HEK293T (cell line): Measurements from ENCODE around the gene GTF2IRD1.

ENCODE experiments used
- BHLHE40 ChIP-seq: fragments of 450-650 bp; IDR thresholded peaks from 2 replicates; pipeline ENCODE4 v1.6.1; 2016; ENCODE audit warnings: mild to moderate bottlenecking, moderate library complexity, borderline replicate concordance
- ELF4 ChIP-seq: fragments of 450-650 bp; IDR thresholded peaks from 2 replicates; pipeline ENCODE4 v1.6.1; 2017; ENCODE audit warnings: antibody characterized with exemption
- FOXA1 ChIP-seq: fragments of 450-650 bp; IDR thresholded peaks from 2 replicates; pipeline ENCODE4 v1.6.1; 2016; ENCODE audit warnings: mild to moderate bottlenecking
- FOXM1 ChIP-seq: fragments of 450-650 bp; IDR thresholded peaks from 2 replicates; pipeline ENCODE4 v1.6.1; 2017; ENCODE audit warnings: mild to moderate bottlenecking, borderline replicate concordance
- HDGF ChIP-seq: fragments of 450-650 bp; IDR thresholded peaks from 2 replicates; pipeline ENCODE4 v1.6.1; 2017; ENCODE audit warnings: antibody characterized with exemption, borderline replicate concordance
- SP1 ChIP-seq: fragments of 450-650 bp; IDR thresholded peaks from 2 replicates; pipeline ENCODE4 v1.6.1; 2017
- SUZ12 ChIP-seq: fragments of 450-650 bp; IDR thresholded peaks from 2 replicates; pipeline ENCODE4 v1.6.1; 2016; ENCODE audit warnings: mild to moderate bottlenecking
- TF ChIP-seq, protein P1 (sequence below): fragments of 450-650 bp; IDR thresholded peaks from 2 replicates; pipeline ENCODE4 v1.6.1; 2016

DNA sequence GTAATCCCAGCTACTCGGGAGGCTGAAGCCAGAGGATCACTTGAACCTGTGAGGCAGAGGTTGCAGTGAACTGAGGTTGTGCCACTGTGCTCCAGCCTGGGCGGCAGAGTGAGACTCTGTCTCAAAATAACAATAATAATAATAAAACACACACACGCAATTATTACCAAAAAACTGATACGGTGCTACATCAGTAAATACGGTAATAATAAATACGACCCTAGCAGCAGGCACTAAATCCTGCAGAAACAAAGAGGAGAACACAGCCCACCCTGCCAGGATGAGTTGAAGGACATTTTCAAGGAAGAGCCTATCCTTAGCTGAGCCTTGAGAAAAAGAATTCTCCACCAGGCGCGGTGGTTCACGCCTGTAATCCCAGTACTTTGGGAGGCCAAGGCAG, 169.4 kb downstream of the GTF2IRD1 start:
- TF ChIP-seq, protein P1, sequence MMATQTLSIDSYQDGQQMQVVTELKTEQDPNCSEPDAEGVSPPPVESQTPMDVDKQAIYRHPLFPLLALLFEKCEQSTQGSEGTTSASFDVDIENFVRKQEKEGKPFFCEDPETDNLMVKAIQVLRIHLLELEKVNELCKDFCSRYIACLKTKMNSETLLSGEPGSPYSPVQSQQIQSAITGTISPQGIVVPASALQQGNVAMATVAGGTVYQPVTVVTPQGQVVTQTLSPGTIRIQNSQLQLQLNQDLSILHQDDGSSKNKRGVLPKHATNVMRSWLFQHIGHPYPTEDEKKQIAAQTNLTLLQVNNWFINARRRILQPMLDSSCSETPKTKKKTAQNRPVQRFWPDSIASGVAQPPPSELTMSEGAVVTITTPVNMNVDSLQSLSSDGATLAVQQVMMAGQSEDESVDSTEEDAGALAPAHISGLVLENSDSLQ: no peak
- TF ChIP-seq HDGF: no peak
- TF ChIP-seq FOXA1: no peak
- no peak for TF ChIP-seq FOXM1
- TF ChIP-seq BHLHE40: no peak
- TF ChIP-seq ELF4: no peak
- TF ChIP-seq SUZ12: no peak
- TF ChIP-seq SP1: no peak
